Bronchial epithelial cell (primary cell): Measurements from ENCODE around the gene MYO3B. TPM values are rescaled to one million over a fixed set of nuclear protein-coding genes. Genes with fewer than 3 reads are reported as not detected.

Source experiments
- DNase-seq: peaks from one replicate; pipeline ENCODE4 v3.0.0-alpha.2; 2010; ENCODE audit warnings: low read depth
- FAIRE-seq: peaks from 2 replicates; lab custom pipeline; 2011; peaks lifted over from hg19 to GRCh38; lab: Jason Lieb, UNC
- H3K27me3 ChIP-seq: 2 replicates; pipeline ENCODE4 v1.5.1; 2011; ENCODE audit warnings: low read length; ENCODE audit not compliant: control insufficient read depth, insufficient read depth
- H3K36me3 ChIP-seq: 2 replicates; pipeline ENCODE4 v1.5.1; 2011; ENCODE audit warnings: low read length; ENCODE audit not compliant: control insufficient read depth, insufficient read depth
- H3K4me3 ChIP-seq: 2 replicates; pipeline ENCODE4 v1.5.1; 2011; ENCODE audit warnings: mild to moderate bottlenecking, low read depth, low read length, control low read depth
- total RNA-seq: library from RNA; depleted of rRNA; stranded (reverse); fragments of >200 nt; gene quantifications from 2 replicates; pipeline ENCODE4 v1.2.1, GENCODE V29; 2014
- TF ChIP-seq, protein P1 (sequence below): IDR thresholded peaks from 2 replicates; pipeline ENCODE4 v1.5.1; 2011; ENCODE audit warnings: mild to moderate bottlenecking, moderate library complexity, low read length, control low read depth, inconsistent platforms; ENCODE audit not compliant: insufficient read depth, severe bottlenecking

The MYO3B gene
- total RNA-seq, 1 donor from 2014 or later, result under 0.01 TPM

DNA sequence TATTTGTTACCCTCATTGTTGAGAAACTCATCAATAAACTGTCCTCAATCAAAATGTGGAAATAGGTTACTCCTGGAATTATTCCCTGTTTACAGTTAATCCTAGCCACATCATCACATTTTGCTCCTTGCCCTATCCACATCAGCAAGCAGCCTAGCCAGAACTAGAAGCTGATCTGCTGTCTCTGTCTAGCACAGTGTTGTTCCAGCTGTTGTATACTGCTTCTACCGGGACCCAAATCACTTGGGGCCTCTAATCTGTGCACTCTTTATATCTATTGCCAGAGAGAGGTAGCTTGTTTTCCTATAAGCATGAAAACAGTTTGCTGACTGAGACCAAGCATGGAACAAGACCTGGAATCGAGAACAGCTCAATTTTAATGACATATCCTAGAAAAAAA, 341.0 kb downstream of the MYO3B start:
- FAIRE-seq (peak; percentile 18), DNase-seq (no peak)
- Histone ChIP-seq H3K36me3 (no peaks in the 10 kb centered on the region), H3K27me3 (no peaks in the 10 kb centered on the region), H3K4me3 (no peak overlapping the region)
- TF ChIP-seq, protein P1, sequence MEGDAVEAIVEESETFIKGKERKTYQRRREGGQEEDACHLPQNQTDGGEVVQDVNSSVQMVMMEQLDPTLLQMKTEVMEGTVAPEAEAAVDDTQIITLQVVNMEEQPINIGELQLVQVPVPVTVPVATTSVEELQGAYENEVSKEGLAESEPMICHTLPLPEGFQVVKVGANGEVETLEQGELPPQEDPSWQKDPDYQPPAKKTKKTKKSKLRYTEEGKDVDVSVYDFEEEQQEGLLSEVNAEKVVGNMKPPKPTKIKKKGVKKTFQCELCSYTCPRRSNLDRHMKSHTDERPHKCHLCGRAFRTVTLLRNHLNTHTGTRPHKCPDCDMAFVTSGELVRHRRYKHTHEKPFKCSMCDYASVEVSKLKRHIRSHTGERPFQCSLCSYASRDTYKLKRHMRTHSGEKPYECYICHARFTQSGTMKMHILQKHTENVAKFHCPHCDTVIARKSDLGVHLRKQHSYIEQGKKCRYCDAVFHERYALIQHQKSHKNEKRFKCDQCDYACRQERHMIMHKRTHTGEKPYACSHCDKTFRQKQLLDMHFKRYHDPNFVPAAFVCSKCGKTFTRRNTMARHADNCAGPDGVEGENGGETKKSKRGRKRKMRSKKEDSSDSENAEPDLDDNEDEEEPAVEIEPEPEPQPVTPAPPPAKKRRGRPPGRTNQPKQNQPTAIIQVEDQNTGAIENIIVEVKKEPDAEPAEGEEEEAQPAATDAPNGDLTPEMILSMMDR, result no peak

DNA sequence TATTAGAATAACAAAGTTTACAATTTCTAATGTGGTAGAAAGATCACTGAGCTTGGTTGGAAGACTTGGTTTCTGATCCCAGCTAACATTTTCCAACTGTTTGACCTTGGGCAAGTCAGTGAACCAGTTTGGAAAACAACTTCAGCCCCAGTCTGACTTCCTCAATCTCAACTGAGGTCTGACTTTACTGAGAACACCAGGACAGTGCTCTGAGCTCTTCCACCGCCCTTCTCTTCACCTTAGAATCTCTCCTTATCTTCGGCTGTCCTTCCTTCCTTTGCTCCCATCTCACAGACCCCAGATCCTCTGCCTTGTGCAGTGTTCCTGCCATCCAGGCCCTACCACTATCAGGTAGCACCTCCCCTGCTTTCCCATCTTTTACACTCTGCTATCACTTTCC, 343.4 kb downstream of the MYO3B start:
- Histone ChIP-seq H3K4me3 (no peak overlapping the region), H3K27me3 (no peaks in the 10 kb centered on the region), H3K36me3 (no peaks in the 10 kb centered on the region)
- FAIRE-seq, result no peak
- TF ChIP-seq, protein P1, result no peak
- DNase-seq, result no peak

DNA sequence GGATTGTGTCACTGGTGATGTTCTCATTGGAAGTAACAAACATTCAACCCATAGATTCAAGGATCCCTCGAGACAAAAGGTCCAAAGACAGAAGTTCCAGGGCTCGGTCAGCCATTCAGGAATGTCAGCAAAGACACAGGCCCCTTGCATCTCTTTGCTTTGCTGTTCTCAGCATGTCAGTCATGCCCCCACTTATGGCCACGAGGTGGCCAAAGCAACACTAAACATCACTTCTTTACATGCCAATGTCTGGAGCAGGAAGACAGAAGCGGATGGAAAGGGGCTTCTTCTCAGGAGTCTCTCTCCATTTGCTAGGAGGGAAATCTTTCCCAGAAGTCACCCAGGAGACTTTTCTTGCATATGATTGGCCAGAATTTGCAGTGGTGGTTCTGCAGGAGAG, 345.6 kb downstream of the MYO3B start:
- TF ChIP-seq, protein P1, result no peak
- Histone ChIP-seq H3K27me3 (no peaks in the 10 kb centered on the region), H3K36me3 (no peaks in the 10 kb centered on the region), H3K4me3 (no peak overlapping the region)
- no peak for FAIRE-seq
- no peak for DNase-seq

DNA sequence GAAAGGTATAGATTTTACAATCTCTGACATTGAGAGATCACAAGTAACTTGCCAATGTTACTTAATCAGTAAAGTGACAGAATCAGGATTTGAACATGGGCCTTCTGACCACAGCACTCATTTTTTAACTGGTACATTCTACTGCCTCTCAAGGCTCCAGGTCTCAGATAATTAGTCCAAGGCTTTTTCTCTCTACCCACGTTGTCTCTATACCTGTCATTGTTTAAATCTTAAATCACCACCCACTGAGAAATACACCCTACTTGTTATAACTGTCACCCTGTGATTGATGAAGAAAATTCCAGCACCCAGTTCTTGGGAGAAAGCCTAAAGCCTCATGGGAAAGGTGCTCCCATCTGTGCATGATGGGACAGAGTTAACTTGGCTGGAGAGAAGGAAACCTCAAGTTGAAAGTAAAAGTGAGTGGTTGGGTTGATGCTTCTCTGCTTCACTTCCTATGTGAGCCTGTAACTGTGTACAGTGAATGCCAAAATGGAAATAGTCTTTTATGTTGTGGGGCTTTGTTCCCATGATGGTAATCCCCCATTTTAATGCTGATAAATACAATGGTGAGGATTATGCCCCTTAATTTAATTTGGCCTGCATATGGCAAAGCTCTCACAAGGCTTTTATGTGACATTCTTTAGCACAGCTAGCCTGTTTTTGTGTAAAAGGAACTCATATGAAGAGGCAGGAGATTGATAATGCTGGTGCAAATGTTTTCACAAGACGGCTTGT, 347.1 kb downstream of the MYO3B start:
- DNase-seq (no peak), FAIRE-seq (no peak)
- H3K36me3 ChIP-seq, result no peaks in the 10 kb centered on the region
- TF ChIP-seq, protein P1, result no peak
- H3K27me3 ChIP-seq, result no peaks in the 10 kb centered on the region
- H3K4me3 ChIP-seq, result no peak overlapping the region

DNA sequence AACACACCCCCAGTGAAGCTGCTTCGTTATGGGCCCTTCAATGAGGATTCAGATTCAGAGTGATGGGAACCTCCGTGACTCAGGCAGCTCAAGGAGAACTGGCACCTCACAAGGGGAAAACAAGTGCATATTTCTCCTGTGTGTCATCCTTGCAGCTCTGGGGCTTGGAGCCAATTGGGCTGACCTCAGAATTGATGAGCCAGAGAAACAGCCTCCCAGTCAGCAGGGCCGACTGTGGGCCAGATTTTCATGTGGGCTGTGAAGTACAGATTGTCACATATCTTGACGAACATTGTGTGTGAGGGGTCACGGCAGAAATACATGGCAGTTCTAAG, 347.6 kb downstream of the MYO3B start:
- TF ChIP-seq, protein P1, result no peak
- no peaks in the 10 kb centered on the region for H3K36me3 ChIP-seq
- H3K27me3 ChIP-seq, result no peaks in the 10 kb centered on the region
- no peak overlapping the region for H3K4me3 ChIP-seq
- FAIRE-seq, result peak; percentile 75
- peak; percentile 92 for DNase-seq

DNA sequence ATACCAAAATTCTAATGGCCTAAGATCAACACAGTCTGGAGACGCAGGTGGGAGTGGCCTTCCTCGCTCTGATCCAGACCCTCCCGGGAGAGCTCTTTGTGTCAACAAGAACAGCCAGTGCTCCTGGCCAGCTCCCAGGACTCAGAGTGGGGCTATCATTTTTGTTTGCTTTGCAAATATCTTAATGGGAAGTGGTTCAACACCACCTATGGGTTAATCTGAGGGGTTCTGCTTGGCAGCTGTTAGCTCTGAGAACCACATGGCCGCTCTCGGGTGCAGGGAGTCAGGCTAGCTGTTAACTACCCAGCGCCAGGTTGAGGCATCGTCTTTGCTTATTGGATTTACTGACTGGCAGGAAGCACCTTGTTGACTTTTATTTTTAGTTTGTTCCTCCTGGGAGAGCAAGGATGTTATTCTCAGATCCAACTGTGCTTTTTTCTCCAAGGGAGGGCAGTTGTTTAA, 352.4 kb downstream of the MYO3B start:
- peak; percentile 22 for DNase-seq
- no peak overlapping the region for H3K4me3 ChIP-seq

More for the DNA sequence above, 352.4 kb downstream of the MYO3B start:
- FAIRE-seq, result no peak
- H3K27me3 ChIP-seq, result no peaks in the 10 kb centered on the region
- TF ChIP-seq, protein P1, result no peak
- no peaks in the 10 kb centered on the region for H3K36me3 ChIP-seq
